OCI-LY1 (cell line): ENCODE data around the gene INSR.

ENCODE experiments used
- H2AFZ ChIP-seq: fragments of 200-600 bp; sonication (generic), shearing (Covaris generic); 2 replicates; pipeline ENCODE4 v1.6.0; 2014; ENCODE audit warnings: antibody characterized with exemption, mild to moderate bottlenecking, low read length
- H3F3A ChIP-seq: fragments of 200-600 bp; sonication (generic), shearing (Covaris generic); 2 replicates; pipeline ENCODE4 v1.6.0; 2014; ENCODE audit warnings: mild to moderate bottlenecking, antibody characterized with exemption, low read length, moderate library complexity; ENCODE audit not compliant: insufficient read depth
- H3K27ac ChIP-seq: fragments of 200-600 bp; sonication (generic); 2 replicates; pipeline ENCODE4 v1.5.1; 2014; ENCODE audit warnings: low read length, mixed run types, mild to moderate bottlenecking, low read depth; ENCODE audit not compliant: poor library complexity, severe bottlenecking
- H3K27me3 ChIP-seq: fragments of 200-600 bp; sonication (generic); 2 replicates; pipeline ENCODE4 v1.6.0; 2014; ENCODE audit warnings: antibody characterized with exemption, mild to moderate bottlenecking, low read length, moderate library complexity; ENCODE audit not compliant: insufficient read depth
- H3K36me3 ChIP-seq: fragments of 200-600 bp; sonication (generic); 2 replicates; pipeline ENCODE4 v1.6.1; 2014; ENCODE audit warnings: mild to moderate bottlenecking, antibody characterized with exemption, low read length, moderate library complexity, mixed read lengths; ENCODE audit not compliant: insufficient read depth
- H3K4me1 ChIP-seq: fragments of 200-600 bp; sonication (generic); 2 replicates; pipeline ENCODE4 v1.5.1; 2014; ENCODE audit warnings: mild to moderate bottlenecking, low read length, moderate library complexity; ENCODE audit not compliant: insufficient read depth, severe bottlenecking
- H3K4me2 ChIP-seq: fragments of 200-600 bp; sonication (generic), shearing (Covaris generic); 2 replicates; pipeline ENCODE4 v1.6.1; 2014; ENCODE audit warnings: low read length
- H3K4me3 ChIP-seq: fragments of 200-600 bp; sonication (generic); 2 replicates; pipeline ENCODE4 v1.5.1; 2014; ENCODE audit warnings: low read length, low read depth, mild to moderate bottlenecking, mixed read lengths; ENCODE audit not compliant: poor library complexity, severe bottlenecking
- H3K79me2 ChIP-seq: fragments of 200-600 bp; shearing (Covaris generic); 2 replicates; pipeline ENCODE4 v1.6.1; 2016; ENCODE audit warnings: mixed run types, low read length, mixed read lengths; ENCODE audit not compliant: insufficient read depth
- H3K9ac ChIP-seq: fragments of 200-600 bp; sonication (generic), shearing (Covaris generic); 2 replicates; pipeline ENCODE4 v1.6.1; 2014; ENCODE audit warnings: mild to moderate bottlenecking, low read length, mixed read lengths
- H3K9me2 ChIP-seq: fragments of 200-600 bp; sonication (generic), shearing (Covaris generic); 2 replicates; pipeline ENCODE4 v1.6.1; 2014; ENCODE audit warnings: low read depth, mild to moderate bottlenecking, low read length, mixed read lengths
- H3K9me3 ChIP-seq: fragments of 200-600 bp; shearing (Covaris generic); 2 replicates; pipeline ENCODE4 v1.6.1; 2014; ENCODE audit warnings: low read length, mixed read lengths
- H4K20me1 ChIP-seq: fragments of 200-600 bp; sonication (generic), shearing (Covaris generic); 2 replicates; pipeline ENCODE4 v1.6.0; 2016; ENCODE audit warnings: mild to moderate bottlenecking, low read length; ENCODE audit not compliant: insufficient read depth
- EZH2 ChIP-seq: fragments of 200-600 bp; sonication (generic), shearing (Covaris generic); IDR thresholded peaks from 2 replicates; pipeline ENCODE4 v1.8.0; 2017; ENCODE audit warnings: borderline replicate concordance, mixed run types, mild to moderate bottlenecking, antibody characterized with exemption, low read length, moderate library complexity, mixed read lengths
- TF ChIP-seq, protein P1 (sequence below): fragments of 200-600 bp; sonication (generic), shearing (Covaris generic); IDR thresholded peaks from 2 replicates; pipeline ENCODE4 v1.5.1; 2017; ENCODE audit warnings: mild to moderate bottlenecking, antibody characterized with exemption, low read length, moderate library complexity, mixed read lengths

Gene INSR

DNA sequence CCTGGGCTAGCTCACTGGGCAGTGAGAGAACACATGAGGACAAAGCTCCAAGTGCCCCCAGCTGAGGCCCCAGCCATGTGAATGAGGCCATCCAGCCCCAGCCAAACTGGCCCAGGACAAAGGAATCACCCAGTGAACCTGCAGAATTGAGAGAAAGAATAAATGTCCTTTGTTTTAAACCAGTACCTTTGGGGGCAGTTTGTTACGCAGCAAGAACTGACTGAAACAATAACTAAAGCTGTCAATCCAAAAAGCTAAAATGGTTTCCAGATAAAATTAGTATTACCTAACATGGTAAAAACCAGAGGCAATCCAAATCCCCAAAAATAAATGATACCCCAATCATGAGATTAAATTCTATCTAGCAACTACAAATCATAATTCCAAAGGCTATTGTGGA, 155.1 kb downstream of the INSR start:
- H4K20me1 ChIP-seq, result no peaks in the 10 kb centered on the region
- no peaks in the 10 kb centered on the region for H3K9me2 ChIP-seq

DNA sequence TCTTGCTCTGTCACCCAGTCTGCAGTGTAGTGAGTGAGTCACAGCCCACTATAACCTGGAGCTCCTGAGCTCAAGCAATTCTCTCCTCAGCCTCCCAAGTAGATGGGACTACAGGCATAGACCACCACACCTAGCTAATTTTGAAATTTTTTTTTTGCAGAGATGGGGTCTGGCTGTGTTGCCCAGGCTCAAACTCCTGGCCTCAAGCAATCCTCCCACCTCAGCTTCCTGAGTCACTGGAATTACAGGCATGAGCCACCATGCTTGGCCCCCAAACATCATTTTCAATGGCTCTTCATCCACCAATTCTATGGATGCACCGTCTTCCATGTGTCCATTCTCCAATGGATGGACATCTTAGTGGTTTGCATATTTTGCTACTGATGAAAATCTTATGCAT, 155.8 kb downstream of the INSR start:
- no peaks in the 10 kb centered on the region for H4K20me1 ChIP-seq
- H3K9ac ChIP-seq, result no peak overlapping the region
- H3K36me3 ChIP-seq, result no peaks in the 10 kb centered on the region
- no peak for TF ChIP-seq EZH2
- TF ChIP-seq, protein P1, sequence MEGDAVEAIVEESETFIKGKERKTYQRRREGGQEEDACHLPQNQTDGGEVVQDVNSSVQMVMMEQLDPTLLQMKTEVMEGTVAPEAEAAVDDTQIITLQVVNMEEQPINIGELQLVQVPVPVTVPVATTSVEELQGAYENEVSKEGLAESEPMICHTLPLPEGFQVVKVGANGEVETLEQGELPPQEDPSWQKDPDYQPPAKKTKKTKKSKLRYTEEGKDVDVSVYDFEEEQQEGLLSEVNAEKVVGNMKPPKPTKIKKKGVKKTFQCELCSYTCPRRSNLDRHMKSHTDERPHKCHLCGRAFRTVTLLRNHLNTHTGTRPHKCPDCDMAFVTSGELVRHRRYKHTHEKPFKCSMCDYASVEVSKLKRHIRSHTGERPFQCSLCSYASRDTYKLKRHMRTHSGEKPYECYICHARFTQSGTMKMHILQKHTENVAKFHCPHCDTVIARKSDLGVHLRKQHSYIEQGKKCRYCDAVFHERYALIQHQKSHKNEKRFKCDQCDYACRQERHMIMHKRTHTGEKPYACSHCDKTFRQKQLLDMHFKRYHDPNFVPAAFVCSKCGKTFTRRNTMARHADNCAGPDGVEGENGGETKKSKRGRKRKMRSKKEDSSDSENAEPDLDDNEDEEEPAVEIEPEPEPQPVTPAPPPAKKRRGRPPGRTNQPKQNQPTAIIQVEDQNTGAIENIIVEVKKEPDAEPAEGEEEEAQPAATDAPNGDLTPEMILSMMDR, result no peak
- no peaks in the 10 kb centered on the region for H3F3A ChIP-seq
- H2AFZ ChIP-seq, result no peak overlapping the region
- H3K4me3 ChIP-seq, result no peak overlapping the region
- peaks cover 10% of the 10 kb centered on the region; the same call in 1 of the 2 replicates for H3K9me3 ChIP-seq
- H3K27me3 ChIP-seq, result no peaks in the 10 kb centered on the region; the same call in 1 of the 2 replicates
- no peak overlapping the region for H3K27ac ChIP-seq
- H3K4me2 ChIP-seq, result no peak overlapping the region
- no peaks in the 10 kb centered on the region for H3K9me2 ChIP-seq
- no peaks in the 10 kb centered on the region for H3K4me1 ChIP-seq
- H3K79me2 ChIP-seq, result no peaks in the 10 kb centered on the region

More for the DNA sequence above, 155.1 kb downstream of the INSR start:
- no peak overlapping the region for H2AFZ ChIP-seq
- no peak overlapping the region for H3K4me3 ChIP-seq
- no peaks in the 10 kb centered on the region for H3K36me3 ChIP-seq
- no peaks in the 10 kb centered on the region for H3K4me1 ChIP-seq
- no peak overlapping the region for H3K4me2 ChIP-seq
- H3F3A ChIP-seq, result no peaks in the 10 kb centered on the region
- H3K27me3 ChIP-seq, result no peaks in the 10 kb centered on the region; the same call in 1 of the 2 replicates
- H3K9me3 ChIP-seq, result peaks cover 10% of the 10 kb centered on the region; the same call in 1 of the 2 replicates
- H3K27ac ChIP-seq, result no peak overlapping the region
- H3K79me2 ChIP-seq, result no peaks in the 10 kb centered on the region
- TF ChIP-seq, protein P1, result no peak
- no peak for TF ChIP-seq EZH2
- no peak overlapping the region for H3K9ac ChIP-seq

DNA sequence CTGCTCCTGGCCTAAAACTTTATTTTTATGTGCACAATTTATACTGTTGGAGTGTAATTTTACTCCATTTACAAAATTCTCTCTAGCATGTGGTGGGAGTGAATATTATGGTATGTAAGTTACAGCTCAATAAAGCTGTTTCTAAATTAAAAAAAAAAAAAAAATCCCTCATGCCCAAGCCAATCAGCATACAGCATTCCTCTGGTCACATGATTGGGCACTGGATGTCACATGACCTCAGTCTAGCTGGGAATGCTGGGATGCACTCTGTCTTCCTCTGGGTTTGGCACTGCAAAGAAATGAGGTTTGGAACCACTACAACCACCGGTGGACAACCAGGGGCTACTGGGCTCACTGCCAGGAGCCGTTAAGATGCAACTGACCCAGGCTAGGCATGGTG, 157.1 kb downstream of the INSR start:
- Histone ChIP-seq H2AFZ (no peak overlapping the region), H3K9ac (no peak overlapping the region), H3K4me2 (no peak overlapping the region), H3F3A (no peaks in the 10 kb centered on the region), H3K9me3 (peaks cover 10% of the 10 kb centered on the region; the same call in 1 of the 2 replicates), H3K27me3 (no peaks in the 10 kb centered on the region; the same call in 1 of the 2 replicates), H3K9me2 (no peaks in the 10 kb centered on the region), H3K36me3 (no peaks in the 10 kb centered on the region), H3K79me2 (no peaks in the 10 kb centered on the region), H4K20me1 (no peaks in the 10 kb centered on the region), H3K4me1 (no peaks in the 10 kb centered on the region), H3K27ac (no peak overlapping the region), H3K4me3 (no peak overlapping the region)
- TF ChIP-seq EZH2, result no peak
- TF ChIP-seq, protein P1, result no peak
